Nephron (organoid): ENCODE results near the gene RFXANK.
"Not testable (repeated sequence)": the region's sequence is repeated elsewhere in the genome, so short reads cannot be mapped to it uniquely, and the experiment has no call there.

Source experiments
- H3K27ac Mint-ChIP-seq, 3 experiments: 2 replicates each; pipeline ENCODE4 v1.8.0; 2020; ENCODE audit warnings: mixed read lengths in 3 of 3, mild to moderate bottlenecking in 2 of 3, moderate library complexity in 1 of 3
- H3K27me3 Mint-ChIP-seq: 2 replicates; pipeline ENCODE4 v1.8.0; 2021; ENCODE audit warnings: low read depth, mild to moderate bottlenecking, moderate library complexity, mixed read lengths
- H3K36me3 Mint-ChIP-seq: 2 replicates; pipeline ENCODE4 v1.8.0; 2020; ENCODE audit warnings: low read depth, mixed read lengths
- H3K4me1 Mint-ChIP-seq: 2 replicates; pipeline ENCODE4 v1.8.0; 2020; ENCODE audit warnings: mixed read lengths
- H3K4me3 Mint-ChIP-seq, 3 experiments: 2 replicates each; pipeline ENCODE4 v1.8.0; 2020; ENCODE audit warnings: mild to moderate bottlenecking in 3 of 3, mixed read lengths in 3 of 3, moderate library complexity in 2 of 3
- H3K9me3 Mint-ChIP-seq: 2 replicates; pipeline ENCODE4 v1.8.0; 2020; ENCODE audit warnings: mixed read lengths
- CTCF ChIP-seq, 3 experiments: fragments of 200-600 bp; sonication (generic); IDR thresholded peaks; one replicate each; pipeline ENCODE4 v1.5.0; 2021; ENCODE audit warnings: antibody characterized with exemption in 3 of 3; ENCODE audit not compliant: unreplicated experiment in 3 of 3

Gene RFXANK

GRCh38 chr19:19167612-19168011, 24.4 kb upstream of the RFXANK start:
- peaks cover 29% of the 10 kb centered on the region for H3K4me1 Mint-ChIP-seq
- H3K9me3 Mint-ChIP-seq = no peaks in the 10 kb centered on the region
- peaks cover 5% of the 10 kb centered on the region for H3K27me3 Mint-ChIP-seq
- no peaks in the 10 kb centered on the region for H3K36me3 Mint-ChIP-seq
- H3K4me3 Mint-ChIP-seq = no peak overlapping the region
- no peak overlapping the region for H3K27ac Mint-ChIP-seq
- no peak for TF ChIP-seq CTCF (IDR thresholded peaks at IDR 0.05; ENCODE audit: unreplicated experiment in 3 of 3)

GRCh38 chr19:19169236-19170052, 22.6 kb upstream of the RFXANK start:
- no peaks in the 10 kb centered on the region for H3K9me3 Mint-ChIP-seq
- no peak for TF ChIP-seq CTCF (IDR thresholded peaks at IDR 0.05; ENCODE audit: unreplicated experiment in 3 of 3)
- H3K4me3 Mint-ChIP-seq = peak overlapping the region; percentile 32 to 50 (median 46)
- H3K27ac Mint-ChIP-seq = peak overlapping the region in 1 of 3 experiments; percentile 40
- H3K36me3 Mint-ChIP-seq = no peaks in the 10 kb centered on the region
- H3K4me1 Mint-ChIP-seq = peaks cover 29% of the 10 kb centered on the region
- H3K27me3 Mint-ChIP-seq = peaks cover 5% of the 10 kb centered on the region

GRCh38 chr19:19170053-19170872, 21.8 kb upstream of the RFXANK start, which contains the start of gene MEF2B:
Gene MEF2B, minus strand, starts transcription at chr19:19170263. Its CDS starts 19,528 bp downstream, at chr19:19150735.
- Mint-ChIP-seq H3K4me1 (peaks cover 29% of the 10 kb centered on the region), H3K9me3 (no peaks in the 10 kb centered on the region), H3K27me3 (peaks cover 5% of the 10 kb centered on the region), H3K27ac (peak within 1 kb of the TSS; percentile 6 to 43 (median 40)), H3K36me3 (no peaks in the 10 kb centered on the region), H3K4me3 (peak within 1 kb of the TSS; percentile 32 to 50 (median 46))
- TF ChIP-seq CTCF (IDR thresholded peaks at IDR 0.05; ENCODE audit: unreplicated experiment in 3 of 3) = no peak

DNA sequence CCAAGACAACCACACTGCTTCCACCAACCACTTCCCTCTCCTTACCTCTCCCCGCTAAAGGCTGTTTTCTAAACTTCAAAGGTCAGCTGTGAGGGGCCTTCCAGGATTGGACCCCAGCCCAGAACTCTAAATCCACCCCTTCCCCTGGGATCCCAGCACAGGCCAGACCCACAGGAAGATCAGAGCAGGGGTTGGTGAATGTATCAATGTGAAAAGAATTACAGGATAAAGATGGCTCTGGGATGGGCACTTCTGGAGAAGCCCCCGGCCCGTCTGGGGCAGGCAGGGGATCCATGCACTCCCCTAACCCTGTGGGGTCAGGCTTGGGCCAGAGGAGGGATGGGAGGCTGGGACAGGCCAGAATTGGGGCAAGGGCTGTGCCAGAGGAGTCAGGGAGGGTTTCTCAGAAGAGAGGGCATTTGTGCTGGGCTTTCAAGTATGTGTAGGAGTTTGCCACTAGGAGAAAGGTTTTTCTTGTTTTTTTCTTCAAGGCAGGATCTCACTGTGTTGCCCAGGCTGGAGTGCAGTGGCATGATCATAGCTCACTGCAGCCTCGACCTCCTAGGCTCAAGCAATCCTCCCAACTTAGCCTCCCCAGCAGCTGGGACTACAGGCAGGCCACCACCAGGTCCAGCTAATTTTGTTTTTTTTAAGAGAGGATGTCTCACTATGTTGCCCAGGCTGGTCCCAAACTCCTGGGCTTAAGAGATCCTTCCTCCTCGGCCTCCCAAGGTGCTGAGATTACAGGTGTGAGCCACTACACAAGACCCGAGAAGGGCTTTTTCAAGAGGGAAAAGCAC, 21.0 kb upstream of the RFXANK start:
- TF ChIP-seq CTCF (IDR thresholded peaks at IDR 0.05; ENCODE audit: unreplicated experiment in 3 of 3) = no peak
- Mint-ChIP-seq H3K27ac (peak overlapping the region; percentile 6 to 43 (median 14)), H3K4me3 (peak overlapping the region; percentile 32 to 50 (median 46)), H3K27me3 (peaks cover 5% of the 10 kb centered on the region), H3K9me3 (no peaks in the 10 kb centered on the region), H3K36me3 (no peaks in the 10 kb centered on the region), H3K4me1 (peaks cover 29% of the 10 kb centered on the region)

- H3K36me3 Mint-ChIP-seq = no peaks in the 10 kb centered on the region
- peaks cover 5% of the 10 kb centered on the region for H3K27me3 Mint-ChIP-seq
- TF ChIP-seq CTCF (IDR thresholded peaks at IDR 0.05; ENCODE audit: unreplicated experiment in 3 of 3) = no peak
- peak overlapping the region in 2 of 3 experiments; percentile 2 to 18 for H3K4me3 Mint-ChIP-seq
- no peaks in the 10 kb centered on the region for H3K9me3 Mint-ChIP-seq
- peaks cover 29% of the 10 kb centered on the region for H3K4me1 Mint-ChIP-seq
- peak overlapping the region in 1 of 3 experiments; percentile 43 for H3K27ac Mint-ChIP-seq
Measured at GRCh38 chr19:19171821-19172532, 20.1 kb upstream of the RFXANK start.

GRCh38 chr19:19173243-19173642, 18.8 kb upstream of the RFXANK start:
- not testable (repeated sequence) for H3K27me3 Mint-ChIP-seq, H3K36me3 Mint-ChIP-seq, H3K4me3 Mint-ChIP-seq, H3K9me3 Mint-ChIP-seq, H3K27ac Mint-ChIP-seq
- H3K4me1 Mint-ChIP-seq = peaks cover 29% of the 10 kb centered on the region
